DMS153 treated with DMSO at 0.1 percent for 48 hours (cell line): ENCODE results near the gene PAIP1.
"Not testable (repeated sequence)": the region's sequence is repeated elsewhere in the genome, so short reads cannot be mapped to it uniquely, and the experiment has no call there.

ENCODE experiments used
- DNase-seq: peaks from one replicate; lab custom pipeline; 2025; ENCODE audit not compliant: unreplicated experiment; lab: John Stamatoyannopoulos, UW

PAIP1 gene

GRCh38 chr5:43523662-43524072 lies 33.2 kb downstream of the PAIP1 start:
- no peak for DNase-seq

- DNase-seq, result no peak
Measured at GRCh38 chr5:43520615-43521014, 36.3 kb downstream of the PAIP1 start.

DNA sequence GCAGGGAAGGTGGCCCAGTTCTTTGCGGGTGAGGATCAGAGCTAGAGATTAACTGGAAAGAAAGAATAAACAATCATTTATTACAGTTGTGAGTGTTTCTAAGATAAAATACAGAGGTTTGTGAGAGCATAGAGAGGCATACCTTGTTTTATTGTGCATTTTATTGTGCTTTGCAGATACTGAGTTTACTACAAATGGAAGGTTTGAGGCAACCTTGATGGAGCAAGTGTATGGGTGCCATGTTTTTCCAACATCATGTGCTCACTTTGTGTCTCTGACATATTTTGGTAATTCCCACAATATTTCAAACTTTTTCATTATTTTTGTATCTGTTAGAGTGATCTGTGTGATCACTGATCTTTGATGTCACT lies 41.2 kb downstream of the PAIP1 start:
- DNase-seq, result peak; percentile 30

DNA sequence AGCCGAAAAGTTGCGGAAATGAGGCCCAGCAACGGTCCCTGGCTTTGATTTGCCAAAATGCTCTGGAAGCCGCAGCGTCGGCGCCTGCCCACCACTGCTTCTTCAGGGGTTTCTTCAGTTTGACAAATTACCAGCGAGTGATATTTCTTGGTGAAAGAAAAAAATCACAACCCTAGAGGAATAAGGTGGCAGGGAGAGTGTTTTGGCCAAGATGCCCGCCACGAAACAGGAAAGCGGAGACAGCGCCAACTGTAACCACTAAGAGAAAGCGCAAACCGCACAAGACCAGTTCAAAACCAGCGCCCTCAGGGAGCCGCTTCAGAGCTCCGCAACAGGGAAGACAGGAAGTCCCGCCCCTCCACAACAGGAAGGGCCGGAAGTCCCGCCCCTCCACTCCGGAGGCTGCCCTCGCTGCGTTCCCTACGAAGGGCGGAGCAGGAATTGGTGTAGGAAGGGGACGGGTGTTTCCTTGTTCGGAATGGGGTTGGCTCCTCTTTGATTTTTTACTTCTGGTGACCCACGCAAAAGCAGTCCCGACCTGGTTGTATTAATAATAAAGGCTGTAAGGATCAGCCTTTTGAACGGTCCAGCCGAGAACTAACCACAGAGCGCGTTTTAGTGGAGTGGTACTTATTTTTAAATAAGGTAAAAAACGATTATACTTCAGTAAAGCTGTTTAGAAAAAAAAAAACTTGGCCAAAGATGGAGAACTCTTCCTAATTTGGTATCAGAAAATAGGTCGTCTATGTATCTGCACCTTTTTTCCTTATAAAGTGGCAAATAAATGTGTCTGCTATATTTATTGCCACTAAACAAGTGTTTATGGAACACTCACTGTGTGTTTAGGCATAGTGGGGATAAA lies 41.8 kb downstream of the PAIP1 start, which contains the start of gene C5orf34:
Gene C5orf34 (minus strand): TSS at position 333 of the 862 bp plus-strand sequence. CDS start 5,809 bp downstream, outside the sequence.
- peak; percentile 98 for DNase-seq

DNA sequence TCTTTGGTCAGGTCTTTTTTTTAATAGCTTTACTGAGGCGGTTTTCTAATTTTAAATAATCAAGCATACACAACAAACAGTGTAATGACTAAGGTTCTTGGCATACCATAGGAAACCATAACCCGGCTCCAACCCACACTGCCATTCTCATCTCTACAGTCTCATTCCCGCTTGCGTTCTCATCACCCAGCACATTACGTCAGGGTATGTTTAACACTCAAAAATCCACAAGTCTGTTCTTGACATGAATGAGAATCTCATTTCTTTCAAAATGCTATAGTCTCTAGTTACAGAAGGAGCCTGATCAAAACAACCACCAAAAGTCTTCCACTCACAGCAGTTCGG lies 42.4 kb downstream of the PAIP1 start:
- DNase-seq, result peak; percentile 60

GRCh38 chr5:43514025-43514424 lies 42.9 kb downstream of the PAIP1 start:
- no peak for DNase-seq

GRCh38 chr5:43511062-43511461 lies 45.8 kb downstream of the PAIP1 start:
- DNase-seq, result not testable (repeated sequence)

DNA sequence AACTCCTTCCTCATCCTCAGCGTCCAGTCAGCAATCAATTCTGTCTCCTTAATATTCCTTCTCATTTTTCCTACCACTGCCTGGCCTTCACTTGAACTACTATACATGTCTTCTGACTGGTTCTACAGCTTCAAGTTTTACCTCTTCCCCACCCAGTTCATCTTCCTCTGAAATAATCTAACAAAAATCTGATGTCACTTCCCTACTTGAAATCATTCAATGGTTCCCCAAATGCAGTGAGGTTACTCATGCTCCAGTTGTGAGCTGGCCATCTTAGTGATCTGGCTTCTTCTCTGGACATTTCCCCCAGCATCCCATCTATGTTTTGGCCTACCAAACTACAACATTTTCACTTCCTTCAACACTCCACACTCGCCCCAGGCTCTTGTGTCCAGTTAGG lies 58.3 kb downstream of the PAIP1 start:
- no peak for DNase-seq

DNA sequence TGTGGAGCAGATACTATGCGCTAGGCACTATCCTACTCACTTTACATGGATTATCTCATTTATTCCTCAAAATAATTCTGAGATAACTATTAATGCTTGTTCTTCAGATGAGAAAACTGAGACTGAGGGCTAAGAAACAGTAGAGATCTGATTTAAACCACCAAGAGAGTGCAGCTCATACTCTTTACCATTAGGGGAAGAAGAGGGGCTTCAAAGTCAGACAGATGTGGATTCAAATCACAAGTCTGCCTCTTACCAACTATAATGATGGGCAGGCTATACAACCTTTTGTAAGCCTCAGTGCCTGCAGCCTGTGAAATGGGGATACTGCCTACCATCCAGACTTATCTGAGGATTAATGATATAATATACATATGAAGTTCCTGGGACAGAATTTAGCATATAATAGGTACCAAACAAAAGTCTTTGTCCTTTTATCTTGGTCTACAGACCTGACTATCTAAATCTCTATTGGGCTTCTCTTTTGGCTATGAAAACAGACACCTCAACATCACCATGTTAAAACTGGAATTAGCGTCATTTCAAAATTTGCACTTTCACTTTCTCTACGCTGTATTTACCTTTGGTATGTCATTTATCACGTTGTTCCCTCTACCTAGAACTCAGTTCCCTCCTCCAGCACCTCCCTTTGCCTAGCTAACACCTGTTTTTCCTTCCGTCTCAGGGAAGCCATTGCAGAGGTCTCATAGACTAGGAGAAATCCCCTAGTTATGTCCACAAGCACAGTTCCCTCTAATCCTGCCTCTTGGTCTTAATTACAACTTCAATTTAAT lies 59.4 kb downstream of the PAIP1 start:
- DNase-seq, result no peak

GRCh38 chr5:43491326-43491725 lies 65.6 kb downstream of the PAIP1 start:
- DNase-seq, result no peak

GRCh38 chr5:43486353-43486752 lies 70.5 kb downstream of the PAIP1 start:
- DNase-seq, result no peak

DNA sequence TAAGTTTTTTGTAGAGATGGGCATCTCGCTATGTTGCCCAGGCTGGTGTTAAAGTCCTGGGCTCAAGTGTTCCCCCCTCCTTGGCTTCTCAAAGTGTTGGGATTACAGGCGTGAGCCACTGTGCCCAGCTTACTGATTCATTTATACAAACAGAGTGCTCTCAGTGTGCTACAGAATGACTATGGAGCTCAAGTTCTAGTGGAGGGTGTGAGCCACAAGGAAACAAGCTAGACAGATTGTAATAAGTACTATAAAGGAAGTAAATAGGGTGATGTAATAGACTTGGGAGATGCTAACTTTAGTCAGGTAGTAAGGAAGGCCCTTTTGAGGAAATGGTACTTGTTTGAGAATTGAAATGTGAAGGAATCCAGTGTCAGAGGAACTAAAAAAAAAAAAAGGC lies 71.5 kb downstream of the PAIP1 start:
- DNase-seq, result no peak

- peak; percentile 92 for DNase-seq
Measured at GRCh38 chr5:43484106-43484849, 72.6 kb downstream of the PAIP1 start.

DNA sequence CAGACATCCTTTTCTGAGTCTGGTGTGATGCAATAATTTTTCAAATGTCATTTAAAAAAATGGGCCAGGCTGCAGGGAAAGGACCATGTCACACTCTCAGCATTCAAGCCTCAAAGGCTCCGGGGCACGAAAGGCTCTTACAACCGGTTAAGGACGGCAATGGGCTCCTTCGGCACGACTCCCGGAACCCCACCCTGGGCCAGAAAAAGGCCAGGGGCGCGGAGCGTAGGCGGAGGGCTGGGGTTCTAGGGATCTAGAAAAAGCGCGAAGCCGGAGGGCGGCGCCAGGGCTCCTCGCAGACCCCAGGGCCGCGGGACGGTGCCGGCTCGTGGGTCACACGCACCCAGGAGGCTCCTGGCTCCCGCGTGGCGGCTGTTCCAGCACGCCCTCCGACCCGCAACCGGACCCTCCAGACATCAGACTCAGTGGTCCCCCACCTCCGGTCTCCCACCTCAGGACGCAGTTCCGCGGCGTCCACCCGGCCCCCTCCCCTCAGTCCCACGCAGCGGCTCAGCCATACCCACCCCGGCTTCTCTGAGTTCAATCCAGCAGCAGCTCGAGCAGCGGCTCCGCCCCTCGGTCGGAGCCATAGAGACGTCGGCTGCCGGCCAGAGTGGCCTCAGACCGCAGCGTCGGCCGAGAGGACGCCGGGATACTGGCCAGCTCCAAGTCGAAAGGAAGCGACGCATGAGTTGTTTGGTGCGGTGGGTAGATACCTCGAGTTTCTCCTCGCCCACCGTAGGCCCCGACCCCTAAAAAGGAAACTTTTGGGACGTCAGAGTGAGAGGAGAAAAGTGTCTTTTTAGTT lies 73.4 kb downstream of the PAIP1 start, which contains the start of gene TMEM267:
Gene TMEM267 (minus strand): TSS at position 568 of the 808 bp plus-strand sequence. CDS start 29,896 bp downstream, outside the sequence.
- peak; percentile 90 for DNase-seq

DNA sequence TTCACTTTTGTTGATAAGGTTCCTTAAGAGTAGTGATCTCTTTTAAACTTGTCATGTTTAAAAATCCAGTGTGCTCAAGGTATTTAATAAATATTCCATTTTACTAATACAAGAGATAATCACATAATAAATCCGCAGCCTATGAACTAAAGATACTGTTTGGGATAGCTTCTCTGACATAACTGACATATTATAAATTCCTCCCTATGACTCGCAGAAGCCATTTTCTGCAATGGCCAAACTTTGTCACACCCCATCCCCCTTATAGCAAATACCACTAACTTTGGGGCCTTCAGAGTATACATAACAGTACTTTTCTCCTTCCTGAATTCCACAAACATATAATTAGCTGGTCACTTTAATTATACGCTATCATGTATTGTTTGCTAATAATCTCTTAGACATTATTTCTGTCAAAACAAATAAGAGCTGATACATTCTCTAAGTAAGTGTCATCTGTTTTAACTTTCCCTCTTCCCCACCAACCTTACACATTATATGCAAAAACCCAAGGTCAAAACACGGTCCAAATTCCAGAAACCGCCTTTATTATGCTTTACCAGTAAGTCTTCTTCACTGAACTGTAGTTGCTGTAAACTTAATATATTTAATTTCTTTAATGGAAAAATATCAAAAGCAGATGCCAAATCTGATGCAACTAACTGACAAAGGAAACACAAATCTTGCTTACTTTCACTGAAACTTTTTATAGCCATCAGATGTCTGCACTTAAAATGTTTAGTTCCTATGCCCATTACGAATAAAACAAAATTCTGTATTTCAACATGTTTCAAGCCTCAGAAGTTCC lies 74.2 kb downstream of the PAIP1 start:
- DNase-seq, result no peak
